SIG-M5 (cell line): ENCODE results near the gene RNF207.
"Not testable (repeated sequence)": the region's sequence is repeated elsewhere in the genome, so short reads cannot be mapped to it uniquely, and the experiment has no call there.

Experiments used
- DNase-seq: peaks from one replicate; lab custom pipeline; 2025; lab: John Stamatoyannopoulos, UW

The RNF207 gene

GRCh38 chr1:6200188-6200809 lies 5.6 kb upstream of the RNF207 start:
- no peak for DNase-seq

DNA sequence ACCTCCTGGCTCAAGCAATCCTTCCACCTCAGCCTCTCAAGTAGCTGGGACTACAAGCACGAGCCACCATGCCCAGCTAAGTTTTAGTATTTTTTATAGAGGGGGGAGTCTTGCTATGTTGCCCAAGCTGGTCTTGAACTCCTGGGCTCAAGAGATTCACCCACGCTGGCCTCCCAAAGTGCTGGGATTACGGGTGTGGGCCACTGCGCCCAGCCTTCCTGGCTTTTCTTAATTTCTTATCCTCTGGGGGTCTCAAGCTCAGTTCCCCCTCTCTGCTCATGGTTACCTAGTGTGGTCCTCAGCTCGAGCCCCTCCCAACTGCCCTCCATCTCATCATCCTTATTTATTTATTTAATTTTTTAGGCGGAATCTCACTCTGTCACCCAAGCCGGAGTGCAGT lies 3.7 kb upstream of the RNF207 start:
- DNase-seq: no peak

GRCh38 chr1:6206520-6206855 lies 569 bp downstream of the RNF207 start:
- no peak for DNase-seq

DNA sequence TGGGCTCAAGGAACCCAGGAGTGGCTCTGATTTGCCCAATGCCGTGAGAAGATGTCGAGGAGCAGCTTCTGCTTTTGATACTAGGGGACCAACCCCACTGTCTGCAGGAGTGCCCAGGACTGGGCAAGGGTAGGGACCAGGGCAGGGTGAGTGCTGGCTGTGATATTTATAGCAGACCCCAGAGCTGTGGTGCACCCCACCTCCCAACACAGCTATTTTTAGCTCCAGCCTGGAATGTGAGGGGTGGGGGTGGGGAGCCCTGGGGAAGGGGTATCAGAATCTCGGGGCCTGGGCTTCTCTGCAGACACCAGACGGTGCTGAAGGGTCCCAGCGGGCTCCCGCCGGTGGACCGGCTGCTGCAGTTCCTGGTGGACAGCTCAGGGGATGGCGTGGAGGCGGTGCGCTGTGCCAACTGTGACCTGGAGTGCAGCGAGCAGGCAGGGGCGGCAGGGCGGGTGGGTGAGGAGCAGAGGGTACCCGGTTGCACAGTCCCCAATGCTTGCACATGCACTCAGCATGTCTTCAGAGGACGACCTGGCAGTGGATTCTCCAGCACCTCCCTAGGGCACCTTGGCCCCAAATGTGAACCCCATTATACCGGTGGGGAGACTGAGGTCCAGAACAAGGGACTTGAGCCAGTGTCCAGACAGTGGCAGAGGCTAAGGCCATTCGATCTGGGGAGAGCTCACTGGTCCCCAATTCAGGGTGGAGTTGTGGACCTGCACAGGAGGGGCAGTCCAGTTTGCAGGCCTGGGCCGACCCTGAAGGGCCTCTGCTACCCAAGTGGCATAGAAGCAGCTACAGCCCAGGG lies 1.4 kb downstream of the RNF207 start:
- no peak for DNase-seq

- DNase-seq: no peak
Observed at GRCh38 chr1:6207921-6208320, 2.0 kb downstream of the RNF207 start.

- no peak for DNase-seq
Observed at GRCh38 chr1:6208723-6209660, 3.1 kb downstream of the RNF207 start.

DNA sequence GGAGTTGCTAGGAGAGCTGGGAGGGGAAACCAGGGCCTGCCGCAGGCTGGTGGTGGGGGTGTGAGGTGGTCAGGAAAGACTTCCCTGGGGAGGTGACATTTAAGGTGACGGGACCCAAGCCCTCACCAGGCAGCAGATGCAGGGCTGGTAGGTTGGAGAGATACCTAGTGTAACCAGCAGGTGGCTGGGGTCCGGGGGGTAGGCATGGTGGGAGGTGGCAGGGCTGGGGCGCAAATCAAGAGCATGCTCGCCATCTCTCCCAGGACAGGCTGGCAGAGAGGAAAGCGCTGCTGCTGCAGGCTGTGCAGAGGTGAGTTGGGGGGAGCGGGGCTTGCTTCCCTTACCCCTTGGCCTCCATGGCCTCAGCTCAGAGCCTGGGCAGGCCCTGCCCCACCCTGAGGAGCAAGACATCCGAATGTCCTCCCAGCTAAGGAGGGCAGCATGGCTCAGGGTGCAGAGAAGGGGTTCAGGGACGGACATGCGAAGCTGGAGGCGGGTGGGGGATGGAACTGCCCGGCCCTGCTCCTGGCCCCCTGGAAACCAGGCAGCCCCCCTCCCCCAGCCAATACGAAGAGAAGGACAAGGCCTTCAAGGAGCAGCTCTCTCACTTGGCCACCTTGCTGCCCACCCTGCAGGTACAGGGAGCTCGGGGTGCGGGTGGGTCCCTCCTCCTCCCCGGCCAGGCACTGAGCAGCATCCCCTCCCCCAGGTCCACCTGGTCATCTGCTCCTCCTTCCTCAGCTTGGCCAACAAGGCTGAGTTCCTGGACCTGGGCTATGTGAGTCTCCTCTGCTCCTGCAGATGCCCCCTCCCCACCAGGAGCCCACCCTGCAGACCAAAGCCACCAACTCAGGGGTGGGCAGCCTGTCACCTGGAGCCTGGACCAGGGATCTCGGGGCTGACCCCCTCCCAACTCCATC lies 4.0 kb downstream of the RNF207 start:
- no peak for DNase-seq

DNA sequence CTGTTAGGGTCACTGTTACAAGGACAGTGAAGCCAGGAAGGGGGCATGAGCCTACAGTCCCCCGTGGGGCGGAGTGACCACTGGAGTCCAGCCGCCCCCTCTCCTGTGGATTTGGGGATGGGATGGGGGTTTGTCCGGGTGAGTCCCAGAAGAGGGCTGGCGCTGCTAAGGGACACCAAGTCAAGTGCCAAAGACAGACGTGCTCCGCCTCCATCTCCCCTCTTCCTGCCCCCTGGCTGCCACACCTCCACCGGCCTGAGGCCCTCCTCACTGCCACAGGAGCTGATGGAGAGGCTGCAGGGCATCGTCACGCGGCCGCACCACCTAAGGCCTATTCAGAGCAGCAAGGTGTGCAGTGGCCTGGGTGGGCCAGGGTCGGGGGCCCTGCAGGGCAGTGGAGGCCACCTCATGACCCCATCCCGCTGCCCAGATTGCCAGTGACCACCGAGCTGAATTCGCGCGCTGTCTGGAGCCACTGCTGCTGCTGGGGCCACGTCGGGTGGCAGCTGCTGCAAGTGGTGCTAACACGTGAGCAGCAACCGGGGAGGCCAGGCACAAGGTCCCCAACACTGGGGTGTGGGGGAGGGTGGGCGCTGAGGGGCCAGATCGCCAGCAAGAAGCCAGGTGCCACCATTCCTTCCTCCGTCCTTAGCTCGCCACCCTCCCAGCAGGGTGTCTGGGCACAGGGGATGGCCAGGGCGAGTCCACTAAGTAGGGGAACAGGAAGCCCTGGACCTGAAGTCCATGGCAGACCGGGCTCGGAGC lies 4.9 kb downstream of the RNF207 start:
- no peak for DNase-seq

DNA sequence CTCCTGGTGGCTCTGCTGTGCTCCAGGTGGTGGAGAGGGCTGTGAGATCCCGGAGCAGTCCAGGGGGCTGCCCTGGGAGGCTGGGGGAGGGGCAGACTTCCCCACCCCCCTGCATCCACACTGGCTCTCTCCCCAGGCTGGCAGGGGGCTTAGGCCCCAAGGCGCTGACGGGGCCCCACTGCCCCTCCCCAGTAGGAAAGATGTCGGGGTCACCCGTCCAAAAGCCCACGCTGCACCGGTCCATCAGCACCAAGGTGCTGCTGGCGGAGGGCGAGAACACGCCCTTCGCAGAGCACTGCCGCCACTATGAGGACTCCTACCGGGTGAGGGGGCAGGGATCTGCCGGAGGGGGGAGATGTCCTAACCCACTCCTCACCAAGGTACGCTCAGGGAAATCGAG lies 5.8 kb downstream of the RNF207 start:
- DNase-seq: no peak

- no peak for DNase-seq
Observed at GRCh38 chr1:6212193-6212959, 6.5 kb downstream of the RNF207 start.

DNA sequence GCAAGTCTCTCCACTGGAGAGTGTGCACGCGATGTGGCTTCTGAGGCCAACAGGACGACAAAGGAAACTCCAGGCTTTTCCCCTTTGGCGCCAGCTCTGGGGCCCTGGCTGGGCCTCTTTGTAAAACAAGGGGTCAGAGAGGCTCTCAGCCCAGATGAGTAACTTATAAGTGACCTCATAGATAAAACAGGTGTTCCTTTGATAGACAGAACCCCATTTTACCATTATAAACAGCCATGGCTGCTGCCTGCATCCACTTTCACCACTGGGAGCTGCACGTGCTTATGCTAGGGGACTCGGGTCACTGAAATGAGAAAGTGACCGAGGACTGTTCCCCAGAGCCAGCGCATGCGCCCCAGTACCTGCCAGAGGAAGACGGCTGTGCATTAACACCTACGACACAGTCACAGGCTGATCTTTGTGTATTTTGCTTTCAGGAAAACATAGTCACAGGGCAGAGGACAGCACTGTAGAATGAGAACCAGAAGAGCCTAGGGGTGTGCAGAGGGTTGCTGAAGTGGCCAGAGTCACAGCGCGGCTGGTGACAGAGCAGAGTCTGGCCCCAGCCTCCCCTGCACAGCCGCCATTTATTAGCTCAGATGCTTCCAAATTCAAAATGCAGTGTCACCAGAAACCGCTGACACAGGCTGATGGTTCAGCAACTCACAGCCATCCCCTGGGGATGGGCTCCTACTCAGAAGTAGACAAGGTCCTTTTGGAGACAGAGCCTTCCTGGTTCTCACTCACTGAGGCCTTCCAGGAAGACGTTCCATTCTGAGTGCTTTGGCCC lies 12.7 kb downstream of the RNF207 start:
- no peak for DNase-seq

- not testable (repeated sequence) for DNase-seq
Observed at GRCh38 chr1:6219641-6220040, 13.7 kb downstream of the RNF207 start.

- no peak for DNase-seq
Observed at GRCh38 chr1:6220236-6220635, 14.3 kb downstream of the RNF207 start.

DNA sequence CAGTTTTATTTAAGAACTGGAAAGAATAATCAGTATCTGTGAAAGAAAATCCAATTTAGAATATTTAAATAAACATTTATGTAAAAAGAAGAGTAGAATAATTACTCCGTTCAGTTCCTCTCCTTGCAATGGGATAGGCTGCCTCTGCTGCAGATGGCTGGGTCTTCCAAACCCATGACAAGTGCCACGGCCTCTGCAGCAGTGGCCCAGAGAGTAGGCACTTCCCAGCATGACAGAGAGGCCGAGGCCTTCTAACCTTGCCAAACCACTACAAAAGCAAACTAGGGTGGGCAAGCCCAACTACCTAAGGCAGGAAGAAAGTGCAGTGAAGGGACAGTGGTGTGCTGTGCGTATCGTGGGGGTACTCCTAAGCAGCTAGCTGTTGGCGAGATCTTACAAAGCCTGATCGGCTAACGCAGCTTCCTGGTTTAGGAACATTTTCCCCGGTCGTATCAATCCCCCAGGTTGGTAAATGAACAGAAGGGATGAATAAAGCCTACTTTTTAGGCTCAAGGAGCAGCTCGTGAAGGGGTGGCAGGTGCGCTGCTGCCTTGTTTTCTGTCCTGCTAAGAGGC lies 15.4 kb downstream of the RNF207 start:
- DNase-seq: no peak

DNA sequence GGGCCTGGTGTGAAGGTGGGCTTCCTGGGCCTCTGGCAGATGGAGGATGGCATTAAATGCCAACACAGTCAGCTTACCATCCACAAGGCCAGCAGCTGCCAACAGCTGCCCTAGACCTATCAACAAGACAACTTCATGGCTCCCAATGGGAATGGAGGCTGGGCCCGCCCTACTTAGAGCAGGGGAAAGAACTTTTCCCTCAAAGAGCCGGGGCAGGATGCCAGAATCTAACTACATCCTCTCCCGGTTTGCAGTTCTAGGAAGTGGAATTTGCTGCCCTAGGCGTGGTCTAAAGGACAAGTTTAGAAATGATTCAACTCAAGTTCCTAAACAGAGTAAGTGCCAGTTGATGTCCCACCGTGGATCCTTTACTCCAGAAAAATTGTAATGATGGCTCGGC lies 16.7 kb downstream of the RNF207 start:
- DNase-seq: no peak

DNA sequence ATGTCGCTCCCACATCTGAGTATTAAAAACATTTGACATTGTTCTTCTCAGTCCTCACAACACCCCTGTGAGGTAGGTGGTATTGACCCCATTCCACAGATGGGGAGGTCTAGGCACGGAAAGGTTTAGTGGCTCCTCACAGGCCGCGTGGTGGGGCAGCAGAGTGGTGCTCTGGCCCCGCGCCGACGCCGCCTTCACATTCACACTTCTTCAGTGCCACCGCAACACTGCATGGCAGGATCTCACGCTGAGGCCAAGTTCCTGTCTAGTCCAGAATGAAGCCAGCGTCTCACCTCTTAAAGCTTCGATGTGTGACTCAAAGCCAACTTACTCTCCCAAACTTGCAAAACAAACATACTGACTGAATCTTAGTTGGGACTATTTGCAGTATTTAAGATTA lies 17.7 kb downstream of the RNF207 start:
- no peak for DNase-seq

DNA sequence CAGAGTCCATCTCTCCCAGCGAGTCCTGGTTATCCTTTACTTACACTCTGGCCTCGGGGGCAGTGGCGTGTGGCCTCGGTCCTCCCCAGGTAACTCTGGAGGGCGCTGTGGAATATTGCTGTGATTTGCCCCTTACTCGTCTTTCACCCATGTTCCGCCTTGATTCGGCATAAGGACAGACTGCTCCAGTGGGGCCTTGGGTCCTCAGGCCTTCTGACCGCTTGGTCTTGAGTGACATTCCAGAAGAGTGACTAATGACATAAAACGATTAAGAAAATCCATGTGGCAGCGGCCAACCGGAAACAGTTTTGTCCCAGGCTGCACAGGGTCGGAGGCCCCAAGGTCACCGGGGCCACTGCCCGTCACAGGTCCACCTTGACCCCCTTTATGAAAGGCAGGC lies 18.8 kb downstream of the RNF207 start:
- no peak for DNase-seq

DNA sequence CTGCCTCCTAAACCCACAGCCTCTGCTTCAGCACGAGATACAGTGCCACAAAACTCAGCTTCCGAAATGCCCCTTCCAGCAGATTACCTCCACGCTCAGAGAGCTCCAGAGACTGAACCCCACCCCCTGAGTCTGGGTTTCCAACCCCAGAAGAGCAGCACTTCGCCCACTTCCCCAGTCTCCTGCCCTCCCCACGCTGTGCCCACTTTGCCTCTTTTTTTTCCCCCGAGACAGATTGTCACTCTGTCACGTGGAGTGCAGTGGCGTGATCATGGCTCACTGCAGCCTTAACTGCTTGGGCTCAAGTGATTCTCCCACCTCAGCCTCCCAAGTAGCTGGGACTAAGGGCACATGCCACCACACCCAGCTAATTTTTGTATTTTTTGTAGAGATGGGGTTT lies 19.7 kb downstream of the RNF207 start:
- no peak for DNase-seq

DNA sequence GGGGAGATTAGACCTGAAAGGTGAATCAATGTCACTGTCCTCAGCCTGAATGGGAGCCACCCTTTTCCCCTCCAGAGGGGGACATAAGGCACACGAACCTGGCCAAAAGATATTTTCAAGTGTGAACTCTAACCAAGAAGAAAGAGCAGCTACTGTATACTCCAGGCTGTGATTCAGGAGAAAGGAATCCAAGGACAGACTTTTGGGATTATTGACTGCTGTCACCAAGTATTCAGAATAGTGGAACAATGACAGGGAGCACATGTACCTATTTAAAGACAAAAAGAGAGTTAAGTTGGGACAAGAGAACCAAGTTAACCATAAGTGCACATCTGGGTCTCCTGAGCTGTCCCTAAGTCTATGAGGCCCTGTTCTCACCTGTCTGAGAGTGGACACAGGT lies 27.5 kb downstream of the RNF207 start:
- no peak for DNase-seq
